ENCODE measurements around the gene CCND1. TPM values are rescaled to one million over a fixed set of nuclear protein-coding genes. Genes with fewer than 3 reads are reported as not detected.

The CCND1 gene
- total RNA-seq, 1 experiment from 2014 or later, result 106 TPM

- no peak for TF ChIP-seq CTCF (IDR thresholded peaks at IDR 0.05; ENCODE audit: unreplicated experiment)
- POLR2A ChIA-PET, result no interaction called here
- Mint-ChIP-seq H3K4me1 (ENCODE audit: insufficient read depth, unreplicated experiment) (no peaks in the 10 kb centered on the region), H3K27ac (ENCODE audit: low read depth, unreplicated experiment) (no peak overlapping the region), H3K4me3 (ENCODE audit: unreplicated experiment) (no peak overlapping the region), H3K27me3 (ENCODE audit: insufficient read depth, unreplicated experiment) (no peaks in the 10 kb centered on the region), H3K36me3 (ENCODE audit: insufficient read depth, unreplicated experiment) (no peaks in the 10 kb centered on the region), H3K9me3 (ENCODE audit: unreplicated experiment) (peaks cover 10% of the 10 kb centered on the region)
- DNase-seq (ENCODE audit: unreplicated experiment), result peak; percentile 18
- intact Hi-C loops (cut with micrococcal nuclease), result no loop called here
- CTCF ChIA-PET, result interaction anchor here (1.4 kb wide), 1 partner anchor 215 kb away, joined by 3 read pairs; no protein-coding TSS in a partner anchor
- no TSS peak for BruUV-seq (replicated peaks)
Measured at GRCh38 chr11:69696749-69697468, 56.0 kb downstream of the CCND1 start.

GRCh38 chr11:69697469-69697843 is 56.5 kb downstream of the CCND1 start:
- Mint-ChIP-seq H3K4me1 (ENCODE audit: insufficient read depth, unreplicated experiment) (no peaks in the 10 kb centered on the region), H3K36me3 (ENCODE audit: insufficient read depth, unreplicated experiment) (no peaks in the 10 kb centered on the region), H3K9me3 (ENCODE audit: unreplicated experiment) (peaks cover 5% of the 10 kb centered on the region), H3K27me3 (ENCODE audit: insufficient read depth, unreplicated experiment) (no peaks in the 10 kb centered on the region), H3K4me3 (ENCODE audit: unreplicated experiment) (no peak overlapping the region), H3K27ac (ENCODE audit: low read depth, unreplicated experiment) (no peak overlapping the region)
- ChIA-PET POLR2A (no interaction called here), CTCF (no interaction called here)
- DNase-seq (ENCODE audit: unreplicated experiment), result no peak
- intact Hi-C loops (cut with micrococcal nuclease), result no loop called here
- no peak for TF ChIP-seq CTCF (IDR thresholded peaks at IDR 0.05; ENCODE audit: unreplicated experiment)
- BruUV-seq (replicated peaks), result no TSS peak

- no TSS peak for BruUV-seq (replicated peaks)
- peaks cover under 1% of the 10 kb centered on the region for H3K9me3 Mint-ChIP-seq (ENCODE audit: unreplicated experiment)
- no peak overlapping the region for H3K27ac Mint-ChIP-seq (ENCODE audit: low read depth, unreplicated experiment)
- H3K4me3 Mint-ChIP-seq (ENCODE audit: unreplicated experiment), result no peak overlapping the region
- H3K36me3 Mint-ChIP-seq (ENCODE audit: insufficient read depth, unreplicated experiment), result no peaks in the 10 kb centered on the region
- no peak for DNase-seq (ENCODE audit: unreplicated experiment)
- ChIA-PET POLR2A (no interaction called here), CTCF (no interaction called here)
- intact Hi-C loops (cut with micrococcal nuclease), result no loop called here
- no peaks in the 10 kb centered on the region for H3K27me3 Mint-ChIP-seq (ENCODE audit: insufficient read depth, unreplicated experiment)
- H3K4me1 Mint-ChIP-seq (ENCODE audit: insufficient read depth, unreplicated experiment), result no peaks in the 10 kb centered on the region
- no peak for TF ChIP-seq CTCF (IDR thresholded peaks at IDR 0.05; ENCODE audit: unreplicated experiment)
Measured at GRCh38 chr11:69697861-69698260, 56.9 kb downstream of the CCND1 start.

- no peak overlapping the region for H3K4me3 Mint-ChIP-seq (ENCODE audit: unreplicated experiment)
- H3K27ac Mint-ChIP-seq (ENCODE audit: low read depth, unreplicated experiment), result no peak overlapping the region
- H3K36me3 Mint-ChIP-seq (ENCODE audit: insufficient read depth, unreplicated experiment), result no peaks in the 10 kb centered on the region
- no peak for DNase-seq (ENCODE audit: unreplicated experiment)
- ChIA-PET POLR2A (no interaction called here), CTCF (interaction anchor here (0.6 kb wide), 1 partner anchor 143 kb away, joined by 3 read pairs; no protein-coding TSS in a partner anchor)
- TF ChIP-seq CTCF (IDR thresholded peaks at IDR 0.05; ENCODE audit: unreplicated experiment), result no peak
- H3K4me1 Mint-ChIP-seq (ENCODE audit: insufficient read depth, unreplicated experiment), result no peaks in the 10 kb centered on the region
- no peaks in the 10 kb centered on the region for H3K27me3 Mint-ChIP-seq (ENCODE audit: insufficient read depth, unreplicated experiment)
- no TSS peak for BruUV-seq (replicated peaks)
- no peaks in the 10 kb centered on the region for H3K9me3 Mint-ChIP-seq (ENCODE audit: unreplicated experiment)
- intact Hi-C loops (cut with micrococcal nuclease), result no loop called here
Measured at GRCh38 chr11:69698362-69698761, 57.4 kb downstream of the CCND1 start.
